NCI-H226 (cell line): Measurements from ENCODE around the gene SCARB1.

ENCODE experiments used
- DNase-seq: peaks from one replicate; pipeline ENCODE4 v3.0.0-alpha.2; 2015

Gene SCARB1

DNA sequence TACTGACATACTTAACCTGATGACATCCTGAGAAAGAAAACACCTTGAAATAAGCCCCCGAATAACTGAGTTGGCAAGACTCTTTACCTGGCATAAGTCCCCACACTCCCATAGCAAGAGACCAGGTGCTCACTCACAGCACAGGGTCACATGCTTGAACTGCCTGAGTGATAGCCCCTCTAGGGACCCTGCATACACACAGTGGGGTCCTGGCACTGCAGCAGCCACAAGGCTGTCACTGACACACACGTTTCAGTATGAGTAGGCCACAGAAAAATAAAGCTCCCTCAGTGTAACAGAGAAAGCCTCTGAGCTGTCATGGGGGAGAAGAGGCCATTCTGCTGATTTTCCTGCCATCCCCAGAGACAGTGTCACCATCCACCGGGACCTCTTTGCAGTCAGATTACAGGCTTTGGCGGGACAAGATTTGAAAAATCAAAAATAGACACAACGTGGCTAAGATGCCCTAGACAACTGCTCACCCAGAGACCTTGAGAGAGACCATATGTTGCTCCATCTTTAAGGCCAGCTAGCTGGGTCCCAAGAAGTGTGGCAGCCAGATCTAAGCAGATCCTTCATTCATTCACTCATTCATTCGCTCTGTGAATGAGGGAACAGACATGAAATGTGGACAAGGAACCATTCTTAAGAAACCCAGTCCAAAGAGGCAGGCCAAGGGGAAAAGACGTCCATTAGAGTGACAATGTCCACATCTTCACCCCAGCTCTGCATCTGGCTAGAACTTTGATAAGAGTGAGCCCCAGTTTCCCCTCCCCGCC, 1.6 kb downstream of the SCARB1 start:
- no peak for DNase-seq

DNA sequence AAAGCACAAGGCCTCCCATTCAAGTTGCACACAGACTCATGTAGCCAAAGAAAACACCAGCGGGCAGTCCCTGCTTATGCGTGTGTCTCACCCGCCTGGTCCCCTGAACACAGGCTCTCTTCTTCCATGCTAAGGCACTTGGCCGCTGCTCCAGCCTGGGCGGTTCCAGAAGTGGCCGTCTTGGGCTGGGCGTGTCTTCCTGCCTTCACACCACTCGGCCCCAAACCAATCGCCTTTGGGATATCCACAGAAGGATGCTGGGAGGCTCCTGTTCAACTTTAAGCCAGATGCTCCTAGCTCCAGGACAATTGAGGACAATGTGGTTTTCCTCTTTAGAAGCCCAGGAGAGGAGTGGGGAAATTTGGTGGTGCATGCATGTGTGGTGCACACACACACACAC, 2.2 kb downstream of the SCARB1 start:
- no peak for DNase-seq

GRCh38 chr12:124857921-124858461, 5.7 kb downstream of the SCARB1 start:
- DNase-seq: no peak

- DNase-seq: no peak
These were observed 6.9 kb downstream of the SCARB1 start for GRCh38 chr12:124856842-124857178.

DNA sequence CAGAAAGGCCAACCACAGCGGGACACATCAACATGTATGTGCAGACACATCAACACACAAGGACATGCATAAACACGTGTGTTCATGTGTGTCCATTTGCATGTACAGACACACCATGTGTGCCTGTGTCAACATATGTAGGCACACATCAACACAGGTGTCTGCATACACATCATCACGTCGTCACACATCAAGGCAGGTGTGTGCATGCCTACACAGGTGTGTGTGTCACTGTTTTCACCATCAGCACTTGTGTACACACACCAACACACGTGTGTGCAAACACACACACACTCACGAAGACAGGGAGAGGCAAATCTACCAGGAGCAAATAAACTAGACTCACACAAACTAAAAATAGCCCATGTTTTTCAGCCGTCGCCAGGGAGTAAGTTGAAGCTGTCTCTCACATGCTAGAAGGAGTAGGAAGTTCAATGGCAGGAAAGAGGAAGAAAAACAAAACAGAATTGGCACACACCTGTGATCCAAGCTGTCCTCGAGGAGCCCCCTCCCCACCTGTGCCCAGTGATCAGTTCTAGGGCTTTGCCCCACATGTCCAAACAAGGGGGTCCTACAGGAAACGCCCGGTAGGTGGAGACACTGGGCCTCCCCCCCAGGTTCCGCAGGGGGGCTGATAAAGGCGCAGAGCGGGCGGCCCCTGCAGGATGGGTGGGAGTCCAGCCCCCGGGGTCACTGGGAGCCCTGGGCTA, 7.4 kb downstream of the SCARB1 start:
- DNase-seq: no peak

DNA sequence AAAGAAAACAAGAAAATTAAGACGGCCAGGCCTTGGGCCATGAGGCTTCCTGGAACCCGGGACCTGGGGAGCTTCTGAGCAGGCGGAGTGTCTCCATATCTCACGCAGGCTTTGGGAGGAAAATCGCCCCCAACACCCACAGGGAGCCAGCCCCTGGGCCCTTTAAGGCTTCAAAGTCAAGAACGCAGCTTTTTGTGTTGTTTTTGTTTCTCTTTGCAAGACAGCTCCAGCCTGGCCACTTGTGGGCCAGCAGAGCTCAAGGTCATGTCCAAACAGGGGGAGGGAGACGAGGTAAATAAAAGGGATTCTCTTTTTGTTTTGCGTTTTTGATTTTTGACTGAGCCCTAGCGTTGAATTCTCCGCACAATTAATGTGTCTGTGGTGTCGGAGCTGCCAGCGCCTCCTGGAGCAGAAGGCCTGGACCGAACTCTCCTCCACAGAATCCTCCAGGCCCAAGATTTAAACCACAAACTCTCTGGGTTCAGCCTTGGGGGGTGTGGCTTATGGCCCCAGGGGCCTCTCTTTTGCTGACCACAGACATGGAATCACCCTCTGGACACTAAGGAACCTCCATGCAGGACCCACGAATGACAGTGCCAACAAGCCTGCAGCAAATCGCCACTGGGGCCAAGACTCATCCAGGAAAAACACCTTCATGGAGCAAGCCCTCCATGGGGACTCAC, 8.2 kb downstream of the SCARB1 start:
- no peak for DNase-seq

- no peak for DNase-seq
These were observed 9.0 kb downstream of the SCARB1 start for GRCh38 chr12:124854637-124855184.

DNA sequence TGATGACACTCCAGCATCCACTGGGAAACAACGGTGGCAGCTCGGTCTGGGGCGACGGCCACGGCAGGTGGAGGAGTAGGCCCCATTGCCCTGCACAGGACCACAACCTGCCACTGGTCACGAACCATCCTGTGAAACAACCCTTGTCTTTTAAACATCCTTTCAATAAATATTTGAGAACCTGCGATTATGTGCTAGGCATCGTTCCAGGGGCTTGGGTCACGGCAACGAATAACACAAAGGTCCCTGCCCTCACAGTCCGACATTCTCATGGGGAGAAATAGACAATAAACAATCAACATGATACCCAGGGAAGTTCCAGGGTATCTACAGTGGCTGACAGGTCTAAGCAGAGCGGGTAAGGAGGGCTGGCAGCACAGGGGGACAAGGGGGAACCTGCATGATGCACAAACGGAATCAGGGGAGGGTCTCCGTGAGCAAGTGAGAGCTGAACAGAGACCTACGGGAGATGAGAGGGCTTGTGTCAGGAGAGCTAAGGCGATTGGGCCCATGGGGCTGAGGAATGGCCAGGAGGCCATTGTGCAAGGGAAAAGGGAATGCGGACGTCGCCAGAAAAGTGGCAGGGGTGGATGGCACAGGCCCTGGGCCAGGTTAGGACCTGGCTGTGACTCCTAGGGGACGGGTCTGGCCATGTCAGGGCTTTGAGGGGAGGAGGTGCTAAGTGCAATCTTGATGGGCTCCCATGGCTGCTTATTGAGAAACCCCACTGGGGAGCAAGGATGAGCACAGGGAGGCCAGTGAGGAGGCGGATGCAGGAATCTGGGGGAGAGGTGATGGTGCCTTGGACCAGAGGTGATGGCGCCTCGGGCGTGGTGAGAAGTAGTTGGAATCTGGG, 9.7 kb downstream of the SCARB1 start:
- DNase-seq: no peak

DNA sequence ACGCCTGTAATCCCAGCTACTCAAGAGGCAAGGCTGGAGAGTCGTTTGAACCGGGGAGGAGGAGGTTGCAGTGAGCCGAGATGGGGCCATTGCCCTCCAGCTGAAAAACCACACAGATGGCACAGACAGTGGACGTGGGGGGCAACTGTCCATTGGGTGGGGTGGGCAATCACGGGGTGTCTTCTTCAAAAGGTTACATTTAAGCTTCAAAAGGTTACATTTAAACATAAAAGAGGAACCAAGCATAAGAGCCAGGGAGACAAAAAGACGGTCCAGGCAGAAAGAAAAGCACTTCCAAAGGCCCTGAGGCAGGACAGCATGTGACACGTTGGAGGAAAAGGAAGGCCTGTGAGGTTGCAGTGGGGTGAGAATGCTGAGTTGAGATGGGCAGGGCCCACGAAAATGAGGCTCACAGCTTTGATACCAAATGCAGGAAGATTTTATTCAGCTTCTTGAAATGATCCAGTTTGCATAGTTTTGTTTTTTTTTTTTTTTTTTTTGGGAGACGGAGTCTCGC, 10.7 kb downstream of the SCARB1 start:
- DNase-seq: no peak

GRCh38 chr12:124852329-124852831, 11.3 kb downstream of the SCARB1 start:
- DNase-seq: peak; percentile 26

- DNase-seq: no peak
These were observed 12.3 kb downstream of the SCARB1 start for GRCh38 chr12:124851342-124851741.

GRCh38 chr12:124849382-124849781, 14.3 kb downstream of the SCARB1 start:
- no peak for DNase-seq

DNA sequence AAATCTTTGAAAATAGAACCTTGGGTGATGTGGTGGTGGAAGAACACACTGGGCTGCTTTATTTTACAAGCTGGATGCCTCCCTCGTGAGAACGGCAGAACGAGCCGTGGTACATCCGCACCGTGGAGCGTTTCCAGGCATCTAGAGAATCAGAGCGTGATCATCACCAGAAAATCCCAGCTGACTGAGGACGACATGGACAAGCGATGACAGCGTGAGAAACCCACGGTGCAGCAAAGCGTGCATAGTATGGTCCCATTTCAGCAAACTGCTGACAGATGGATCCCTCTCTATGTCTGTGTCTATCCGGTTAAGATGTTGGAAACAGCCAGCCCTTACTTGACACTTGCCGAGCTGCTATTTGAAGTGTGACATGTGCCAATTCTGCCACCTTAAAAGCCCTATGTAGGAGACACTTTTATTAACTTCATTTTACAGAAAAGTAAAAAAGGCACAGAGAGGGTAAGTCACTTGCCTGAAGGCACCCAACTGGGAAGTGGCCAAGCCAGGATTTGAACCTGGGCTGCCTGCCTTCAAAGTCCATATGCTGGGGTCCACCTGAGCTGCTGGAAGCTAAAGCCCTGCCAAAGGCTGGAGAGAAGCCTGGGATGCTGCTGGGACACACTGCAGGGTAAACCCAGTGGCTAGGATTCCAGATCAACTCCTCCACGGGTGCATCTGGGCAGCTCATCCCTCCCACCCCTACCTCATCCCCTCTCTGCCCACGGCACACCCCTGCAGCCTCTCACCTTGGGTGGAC, 14.9 kb downstream of the SCARB1 start:
- no peak for DNase-seq

DNA sequence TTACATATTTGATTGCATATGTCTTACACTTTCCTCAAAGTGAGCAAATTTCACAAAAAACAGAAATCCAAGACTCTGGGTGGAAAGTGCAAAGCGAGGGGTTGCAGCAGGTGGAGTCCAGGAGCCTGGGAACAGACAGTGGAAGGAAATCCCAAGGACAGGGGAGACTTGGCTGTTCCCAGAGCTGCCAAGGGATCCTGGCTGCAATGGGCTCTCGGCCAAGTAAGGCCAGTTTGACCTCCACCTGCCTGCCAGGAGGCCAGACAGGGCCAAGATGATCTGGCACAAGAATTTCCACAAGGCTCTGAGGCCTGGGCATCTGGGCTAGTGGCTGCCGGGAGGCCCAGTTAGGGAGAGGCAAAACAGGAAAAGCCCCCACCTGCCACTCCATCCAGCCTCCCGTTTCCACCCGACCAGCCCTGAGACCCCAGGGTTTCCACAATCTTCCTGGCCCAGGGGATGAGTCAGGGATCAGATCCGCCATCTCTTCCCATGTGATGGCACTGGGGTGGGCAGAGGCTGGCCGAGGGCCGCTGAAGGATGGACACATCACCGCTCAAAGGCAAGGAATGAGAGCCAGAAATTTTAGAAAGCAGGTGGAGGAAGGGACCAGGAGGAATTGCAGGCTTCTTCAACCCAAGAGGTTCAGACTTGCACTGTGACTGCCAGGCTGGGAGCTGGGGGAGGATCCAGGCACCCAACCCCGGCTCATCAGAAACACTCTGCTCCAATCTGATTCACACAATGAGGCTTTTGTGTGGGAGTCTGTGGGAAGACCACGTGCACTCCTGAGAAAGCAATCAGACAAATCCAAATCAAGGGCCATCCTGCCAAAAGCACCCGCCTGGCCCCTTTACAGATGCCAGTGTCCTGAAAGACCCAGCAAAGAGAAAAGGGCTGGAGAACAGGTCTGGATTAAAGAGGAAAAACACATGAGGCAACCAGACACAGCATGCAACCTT, 16.3 kb downstream of the SCARB1 start:
- peak; percentile 75 for DNase-seq

DNA sequence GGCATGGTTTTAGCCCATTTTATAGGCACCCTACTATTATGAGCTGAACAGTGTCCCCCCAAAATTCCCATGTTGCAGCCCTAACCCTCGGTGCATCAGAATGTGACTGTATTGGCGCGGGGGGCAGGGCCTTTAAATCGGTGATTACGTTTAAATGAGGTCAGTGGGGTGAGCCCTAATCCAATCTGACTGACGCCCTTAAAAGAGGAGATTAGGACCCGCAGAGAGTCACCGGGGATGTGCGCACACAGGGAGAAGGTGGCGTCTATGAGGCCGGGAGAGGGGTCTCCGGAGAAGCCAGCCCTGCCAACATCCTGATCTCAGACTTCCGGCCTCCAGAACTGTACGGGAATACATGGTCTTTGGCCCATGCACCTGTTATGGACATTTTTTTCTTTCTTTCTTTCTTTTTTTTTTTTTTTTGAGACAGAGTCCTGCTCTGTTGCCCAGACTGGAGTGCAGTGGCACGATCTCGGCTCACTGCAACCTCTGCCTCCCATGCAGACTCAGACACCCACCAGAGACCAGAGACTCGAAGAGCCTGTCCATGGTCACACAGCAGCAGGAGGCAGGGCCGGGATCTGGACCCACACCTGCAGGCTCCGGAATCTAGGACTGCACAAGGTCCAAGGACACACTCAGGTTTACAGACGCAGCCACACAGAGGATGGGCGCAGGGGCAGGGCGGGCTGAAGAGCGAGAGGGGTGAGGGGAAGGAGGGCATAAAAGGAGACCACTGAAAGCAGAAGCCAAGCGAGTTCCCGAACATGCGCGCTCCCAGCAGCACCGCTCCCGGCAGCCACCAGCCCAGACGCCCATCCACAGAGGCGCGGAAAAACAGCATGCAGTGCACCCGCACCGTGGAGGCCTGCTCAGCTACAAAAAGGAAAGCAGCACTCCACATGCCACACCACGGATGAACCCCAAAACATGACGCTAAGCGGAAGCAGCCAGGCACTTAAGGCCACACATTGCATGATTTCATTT, 19.0 kb downstream of the SCARB1 start:
- DNase-seq: no peak

GRCh38 chr12:124842800-124843510, 20.7 kb downstream of the SCARB1 start:
- DNase-seq: no peak

DNA sequence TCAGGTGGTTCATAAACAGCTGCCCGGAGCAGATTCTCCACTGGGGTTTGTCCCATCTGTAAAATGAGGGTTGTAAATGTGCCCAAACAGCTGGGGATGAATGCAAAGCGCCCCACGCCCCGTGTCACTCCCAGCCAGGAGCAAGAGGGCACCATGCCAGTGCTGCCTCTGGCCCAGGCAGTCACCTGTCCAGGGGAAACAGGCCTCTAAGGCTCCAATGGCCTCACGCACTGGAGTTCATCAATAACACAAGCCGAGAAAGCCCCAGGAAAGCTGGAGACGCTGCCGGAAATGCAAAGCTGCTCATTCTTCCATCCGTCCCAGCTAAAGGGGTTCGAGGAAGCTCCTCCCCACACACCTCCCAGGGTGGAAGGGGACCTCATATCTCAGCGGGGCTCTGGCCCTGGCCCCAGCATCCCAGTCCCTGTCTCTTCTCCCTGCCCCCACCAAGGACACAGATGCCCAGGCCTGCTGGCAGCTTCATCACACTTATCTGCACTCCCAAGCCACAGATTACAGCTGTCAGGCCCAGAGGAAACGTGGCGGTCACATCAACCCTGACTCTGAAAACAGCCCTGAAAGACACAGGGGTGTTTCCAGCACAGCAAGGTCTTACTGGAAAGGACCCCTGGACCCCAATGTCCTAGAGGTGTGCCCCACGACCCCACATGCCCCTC, 21.5 kb downstream of the SCARB1 start:
- DNase-seq: no peak
